Stimulated activated CD8-positive, alpha-beta memory T cell treated with anti-CD3 and anti-CD28 coated beads, Interleukin-4, amount 100 ng/mL, for 1 hour (primary cell): ENCODE results near the gene NEK4.
A peak's percentile ranks its signal among the peaks of the same experiment; 100 is the strongest.
"Not testable (repeated sequence)": the region's sequence is repeated elsewhere in the genome, so short reads cannot be mapped to it uniquely, and the experiment has no call there.

ENCODE experiments used
- DNase-seq, 2 donors: peaks; one replicate each; pipeline ENCODE4 v3.0.0-alpha.2; 2020; ENCODE audit warnings: low read depth in 2 of 2, low spot score in 1 of 2

Gene NEK4

GRCh38 chr3:52743152-52743551, 27.6 kb downstream of the NEK4 start:
- DNase-seq: no peak

DNA sequence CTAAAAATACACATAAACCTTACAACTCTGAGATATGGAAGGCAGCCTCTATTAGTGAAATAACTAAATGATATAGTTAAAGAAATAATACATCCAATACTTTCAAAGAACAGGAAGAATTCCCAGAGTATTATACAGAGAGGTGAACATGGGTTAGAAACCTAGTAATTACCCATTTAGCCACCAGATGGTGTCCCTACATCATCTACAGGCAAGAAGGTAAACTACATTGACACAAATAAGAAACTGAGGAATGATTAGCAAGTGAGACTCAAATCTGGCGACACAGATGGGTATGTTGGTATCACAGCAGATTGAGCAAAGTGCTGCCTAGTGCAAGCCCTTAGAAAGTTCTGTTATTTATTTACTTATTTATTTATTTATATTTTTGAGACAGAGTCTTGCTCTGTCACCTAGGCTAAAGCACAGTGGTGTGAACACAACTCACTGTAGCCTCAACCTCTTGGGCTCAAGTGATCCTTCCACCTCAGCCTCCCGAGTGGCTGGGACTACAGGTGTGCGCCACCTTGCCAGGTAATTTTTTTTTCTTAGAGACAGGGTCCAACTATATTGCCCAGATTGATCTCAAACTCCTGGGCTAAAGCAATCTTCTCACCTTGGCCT, 28.2 kb downstream of the NEK4 start:
- no peak for DNase-seq

GRCh38 chr3:52739730-52740129, 31.0 kb downstream of the NEK4 start:
- DNase-seq: no peak

- DNase-seq: no peak
Measured at GRCh38 chr3:52733256-52733891, 37.4 kb downstream of the NEK4 start.

GRCh38 chr3:52731590-52731989, 39.1 kb downstream of the NEK4 start:
- DNase-seq: no peak

DNA sequence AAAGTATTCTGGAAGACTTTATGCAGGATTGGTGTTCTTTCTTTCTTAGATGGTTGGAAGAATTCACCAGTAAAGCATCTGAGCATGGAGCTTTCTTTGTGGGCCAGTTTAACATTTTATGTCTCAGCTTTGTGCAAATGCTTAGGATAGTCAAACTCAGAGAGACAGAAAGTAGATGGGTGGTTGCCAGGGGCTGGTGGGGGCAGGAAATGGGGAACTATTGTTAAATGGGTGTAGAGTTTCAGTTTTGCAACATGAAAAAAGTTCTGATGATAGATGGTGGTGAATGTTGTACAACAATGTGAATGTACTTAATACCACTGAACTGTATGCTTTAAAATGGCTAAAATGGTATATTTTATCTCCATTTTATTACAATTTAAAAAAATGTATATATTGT, 40.1 kb downstream of the NEK4 start:
- DNase-seq: no peak

GRCh38 chr3:52728753-52729152, 42.0 kb downstream of the NEK4 start:
- DNase-seq: not testable (repeated sequence)

DNA sequence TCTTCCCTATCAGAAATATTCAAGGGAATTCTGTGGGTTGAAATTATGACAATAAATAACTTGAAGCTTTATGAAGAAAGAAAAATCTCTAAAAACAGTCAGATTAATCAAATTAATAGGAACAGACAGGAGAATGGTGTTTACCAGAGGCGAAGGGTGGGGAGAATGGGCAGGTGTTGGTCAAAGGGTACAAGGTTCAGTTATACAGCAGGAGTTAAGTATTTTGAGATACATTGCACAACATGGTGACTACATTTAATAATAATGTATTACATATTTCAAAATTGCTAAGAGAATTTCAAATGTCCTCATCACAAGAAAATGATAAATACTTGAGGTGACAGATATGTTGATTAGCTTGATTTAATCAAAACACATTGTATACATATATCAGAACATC, 46.2 kb downstream of the NEK4 start:
- no peak for DNase-seq

GRCh38 chr3:52723935-52724334, 46.8 kb downstream of the NEK4 start:
- DNase-seq: no peak

DNA sequence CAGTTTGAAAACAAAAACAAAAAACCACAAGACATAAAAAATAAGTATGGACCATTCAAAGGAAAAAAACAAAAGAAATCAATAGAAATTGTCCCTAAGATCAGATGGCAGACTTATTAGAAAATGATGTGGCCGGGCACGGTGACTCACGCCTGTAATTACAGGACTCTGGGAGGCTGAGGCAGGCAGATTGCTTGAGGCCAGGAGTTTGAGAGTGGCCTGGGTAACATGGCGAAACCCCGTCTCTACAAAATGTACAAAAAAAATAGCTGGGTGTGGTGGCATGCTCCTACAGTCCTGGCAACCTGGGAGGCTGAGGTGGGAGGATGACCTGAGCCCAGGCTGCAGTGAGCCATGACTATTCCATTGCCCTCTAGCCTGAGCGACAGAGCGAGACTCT, 48.2 kb downstream of the NEK4 start:
- DNase-seq: no peak

GRCh38 chr3:52721730-52722008, 49.1 kb downstream of the NEK4 start:
- no peak for DNase-seq

- no peak for DNase-seq
Measured at GRCh38 chr3:52721002-52721729, 49.6 kb downstream of the NEK4 start.

DNA sequence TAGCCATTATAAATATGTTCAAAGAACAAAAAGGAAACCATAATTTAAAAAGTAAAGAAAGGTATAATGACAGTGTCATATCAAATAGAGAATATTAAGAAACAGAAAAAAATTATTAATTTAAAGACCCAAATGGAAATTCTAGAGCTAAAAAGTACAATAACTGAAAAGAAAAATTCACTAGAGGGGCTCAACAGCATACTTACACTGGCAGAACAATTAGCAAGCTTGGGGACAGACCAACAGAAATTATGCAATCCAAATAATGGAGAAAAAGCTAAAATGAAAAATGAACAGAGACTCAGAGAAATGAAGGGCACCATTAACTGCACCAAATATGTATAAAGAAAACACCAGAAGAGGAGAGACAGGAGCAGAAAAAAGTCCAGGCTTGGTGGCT, 51.1 kb downstream of the NEK4 start:
- DNase-seq: no peak

DNA sequence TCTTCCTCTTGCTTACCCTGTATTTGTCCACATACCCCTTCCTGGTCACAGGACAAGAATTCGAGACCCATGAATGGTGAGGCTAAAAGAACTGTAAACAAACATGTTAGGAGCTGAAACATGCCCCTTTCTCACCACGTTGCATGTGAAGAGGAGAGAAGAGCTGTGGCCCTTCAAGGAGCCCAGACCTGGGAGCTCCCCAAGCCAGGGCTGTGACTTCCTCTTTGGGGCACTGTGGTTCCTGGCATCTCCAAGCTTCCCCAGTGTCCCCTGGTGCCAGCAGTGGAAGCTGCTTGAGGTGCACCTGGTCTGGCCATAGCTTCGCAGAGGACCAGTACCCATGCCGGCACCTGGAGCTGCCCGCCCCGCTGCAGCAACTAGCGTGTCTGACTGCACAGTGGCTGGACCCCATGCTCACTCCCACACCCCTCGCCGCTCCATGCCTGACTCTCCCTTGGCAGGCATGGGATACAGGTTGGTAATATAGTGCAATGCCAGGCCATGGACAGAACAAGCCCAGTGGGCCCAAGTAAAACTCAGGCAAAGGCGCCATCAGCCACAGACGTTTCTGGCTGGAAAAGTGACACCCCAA, 54.9 kb downstream of the NEK4 start:
- DNase-seq: no peak

- DNase-seq: no peak
Measured at GRCh38 chr3:52714335-52715302, 56.1 kb downstream of the NEK4 start.

DNA sequence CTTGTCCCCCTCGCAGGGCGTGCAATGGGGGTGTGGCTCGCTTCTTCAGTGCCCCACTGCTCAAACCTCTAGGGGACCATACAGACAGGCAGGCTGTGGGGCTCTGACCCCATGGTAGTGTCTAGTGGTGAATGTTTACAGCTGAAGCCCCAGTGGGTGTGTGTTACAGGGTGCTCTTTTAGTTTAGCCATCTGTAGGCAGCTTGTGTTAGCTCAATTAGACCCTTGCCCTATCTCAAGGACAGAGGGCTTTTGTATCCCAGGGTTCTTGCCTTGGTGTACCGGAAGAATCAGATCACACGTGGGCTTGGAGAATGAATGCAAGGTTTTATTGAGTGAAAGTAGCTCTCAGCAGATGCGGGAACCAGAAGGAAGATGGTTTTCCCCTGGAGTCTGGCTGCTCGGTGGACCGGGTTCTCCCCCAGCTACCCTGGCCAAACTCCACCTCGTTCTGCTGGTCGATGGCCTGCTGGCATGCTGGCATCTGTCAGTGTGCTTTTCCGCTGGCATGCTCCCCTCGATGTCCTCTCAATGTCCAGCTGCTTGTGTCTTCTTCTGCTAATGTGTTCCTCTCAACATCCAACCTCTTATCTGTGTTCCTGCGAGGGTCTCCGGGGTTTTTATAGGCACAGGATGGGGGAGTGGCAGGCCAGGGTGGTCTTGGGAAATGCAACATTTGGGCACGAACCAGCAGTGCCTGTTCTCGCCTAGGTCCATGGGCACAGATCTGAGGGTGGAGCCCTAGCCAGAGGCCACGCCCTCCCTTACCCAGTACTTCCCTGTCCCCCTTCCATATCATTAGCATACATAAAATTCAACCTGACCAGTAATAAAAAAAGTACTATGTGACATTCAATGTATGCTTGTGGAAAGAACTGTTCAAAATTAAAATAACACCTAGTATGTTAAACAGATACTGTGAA, 58.2 kb downstream of the NEK4 start:
- DNase-seq: no peak

DNA sequence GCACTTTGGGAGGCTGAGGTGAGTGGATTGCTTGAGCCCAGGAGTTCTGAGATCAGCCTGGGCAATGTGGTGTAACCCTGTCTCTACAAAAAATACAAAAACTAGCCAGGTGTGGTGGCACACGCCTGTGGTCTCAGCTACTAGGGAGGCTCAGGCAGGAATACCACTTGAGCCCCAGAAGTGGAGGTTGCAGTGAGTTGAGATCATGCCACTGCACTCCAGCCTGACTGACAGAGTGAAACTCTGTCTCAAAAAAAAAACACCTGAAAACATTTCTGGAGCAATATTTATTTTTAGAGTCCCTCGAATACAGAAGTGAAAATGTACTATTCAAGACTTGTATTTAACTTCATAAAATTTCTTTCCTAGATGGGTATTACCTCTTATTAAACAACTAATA, 60.2 kb downstream of the NEK4 start:
- DNase-seq: no peak

GRCh38 chr3:52707585-52707984, 63.2 kb downstream of the NEK4 start:
- no peak for DNase-seq

GRCh38 chr3:52705688-52706686, 64.8 kb downstream of the NEK4 start, which contains the start of the genes GLT8D1 and SPCS1:
Gene GLT8D1, minus strand, starts transcription at chr3:52705791. Its CDS starts 5,331 bp downstream, at chr3:52700460.
Gene SPCS1, plus strand, starts transcription at chr3:52706106. Its CDS starts 141 bp downstream, at chr3:52706247.
- DNase-seq: peak; percentile 66 to 68
